GM12873 (cell line): Measurements from ENCODE around the gene GTF2F2.

ENCODE experiments used
- CTCF ChIP-seq: IDR thresholded peaks from 2 replicates; pipeline ENCODE4 v1.5.1; 2012; ENCODE audit warnings: low read depth, mild to moderate bottlenecking, moderate library complexity, low read length, control low read depth; ENCODE audit not compliant: insufficient read depth; ENCODE audit errors: missing control alignments

The GTF2F2 gene

GRCh38 chr13:45298206-45298505 lies 177.8 kb downstream of the GTF2F2 start:
- no peak for TF ChIP-seq CTCF

GRCh38 chr13:45299194-45299593 lies 178.9 kb downstream of the GTF2F2 start:
- no peak for TF ChIP-seq CTCF

GRCh38 chr13:45300190-45300985 lies 180.1 kb downstream of the GTF2F2 start:
- TF ChIP-seq CTCF, result no peak

GRCh38 chr13:45301263-45301662 lies 181.0 kb downstream of the GTF2F2 start:
- TF ChIP-seq CTCF, result no peak

GRCh38 chr13:45302507-45302906 lies 182.2 kb downstream of the GTF2F2 start:
- TF ChIP-seq CTCF, result no peak

- TF ChIP-seq CTCF, result no peak
Measured at GRCh38 chr13:45303026-45303425, 182.7 kb downstream of the GTF2F2 start.

- no peak for TF ChIP-seq CTCF
Measured at GRCh38 chr13:45303866-45304265, 183.6 kb downstream of the GTF2F2 start.
